ENCODE data around the gene HAND2.

The HAND2 gene

GRCh38 chr4:173535957-173536356 lies 5.9 kb upstream of the HAND2 start:
- DNase-seq, result no peak

GRCh38 chr4:173535165-173535902 lies 5.3 kb upstream of the HAND2 start:
- DNase-seq, result no peak

GRCh38 chr4:173534434-173534833 lies 4.4 kb upstream of the HAND2 start:
- DNase-seq, result no peak

GRCh38 chr4:173532725-173533511 lies 2.9 kb upstream of the HAND2 start:
- no peak for DNase-seq

GRCh38 chr4:173531086-173531965 lies 1.3 kb upstream of the HAND2 start:
- no peak for DNase-seq

GRCh38 chr4:173530326-173531085 lies 477 bp upstream of the HAND2 start:
- no peak for DNase-seq

- DNase-seq, result no peak
Measured at GRCh38 chr4:173528378-173529321, 1.4 kb downstream of the HAND2 start.

- no peak for DNase-seq
Measured at GRCh38 chr4:173527103-173527891, 2.7 kb downstream of the HAND2 start.

- DNase-seq, result no peak
Measured at GRCh38 chr4:173526724-173527102, 3.3 kb downstream of the HAND2 start.

- no peak for DNase-seq
Measured at GRCh38 chr4:173526027-173526482, 4.0 kb downstream of the HAND2 start.

- no peak for DNase-seq
Measured at GRCh38 chr4:173525118-173526011, 4.7 kb downstream of the HAND2 start.

- DNase-seq, result no peak
Measured at GRCh38 chr4:173524218-173525117, 5.6 kb downstream of the HAND2 start.

GRCh38 chr4:173522951-173523395 lies 7.1 kb downstream of the HAND2 start:
- no peak for DNase-seq

GRCh38 chr4:173522160-173522950 lies 7.7 kb downstream of the HAND2 start:
- DNase-seq, result peak in 3 of 4 experiments; percentile 35 to 62 (median 46)

- DNase-seq, result no peak
Measured at GRCh38 chr4:173521467-173522159, 8.4 kb downstream of the HAND2 start.

- no peak for DNase-seq
Measured at GRCh38 chr4:173520921-173521466, 9.0 kb downstream of the HAND2 start.

Measured in suppressor macrophage (primary cell).